ENCODE measurements around the gene ENTPD1. TPM values are rescaled to one million over a fixed set of nuclear protein-coding genes. Genes with fewer than 3 reads are reported as not detected.

Gene ENTPD1
- total and polyA plus RNA-seq, 9 of the 15 experiments (the other 6 are each of a cell fraction or from before 2014, with no cell fraction given) = 0.07 to 1.5 (median 0.37) TPM

GRCh38 chr10:95748349-95748748 lies 7.6 kb upstream of the ENTPD1 start:
- intact Hi-C loops (cut with micrococcal nuclease) = no loop called here
- H3K4me3 ChIP-seq = no peak overlapping the region
- H4K20me1 ChIP-seq (replicated peaks; ENCODE audit: control insufficient read depth, insufficient read depth, low read length) = no peaks in the 10 kb centered on the region
- peak; percentile 48; the same call in 1 of the 2 replicates for TF ChIP-seq TEAD4 (IDR thresholded peaks at IDR 0.05; ENCODE audit: low read length)
- TF ChIP-seq TEAD4 (CRISPR knock-in tag; IDR thresholded peaks at IDR 0.05; ENCODE audit: borderline replicate concordance) = no peak
- TF ChIP-seq CBFA2T3 (IDR thresholded peaks at IDR 0.05) = peak; percentile 50
- 0 out of 2 replicates have a peak, but pooled peaks have one; percentile 15 for TF ChIP-seq CBFA2T2 (conservative IDR thresholded peaks at IDR 0.05)
- TF ChIP-seq ZNF12 (CRISPR knock-in tag; IDR thresholded peaks at IDR 0.05) = no peak
- TF ChIP-seq ARID1B (IDR thresholded peaks at IDR 0.05) = peak; percentile 43; the same call in 1 of the 2 replicates
- TF ChIP-seq, protein P1, sequence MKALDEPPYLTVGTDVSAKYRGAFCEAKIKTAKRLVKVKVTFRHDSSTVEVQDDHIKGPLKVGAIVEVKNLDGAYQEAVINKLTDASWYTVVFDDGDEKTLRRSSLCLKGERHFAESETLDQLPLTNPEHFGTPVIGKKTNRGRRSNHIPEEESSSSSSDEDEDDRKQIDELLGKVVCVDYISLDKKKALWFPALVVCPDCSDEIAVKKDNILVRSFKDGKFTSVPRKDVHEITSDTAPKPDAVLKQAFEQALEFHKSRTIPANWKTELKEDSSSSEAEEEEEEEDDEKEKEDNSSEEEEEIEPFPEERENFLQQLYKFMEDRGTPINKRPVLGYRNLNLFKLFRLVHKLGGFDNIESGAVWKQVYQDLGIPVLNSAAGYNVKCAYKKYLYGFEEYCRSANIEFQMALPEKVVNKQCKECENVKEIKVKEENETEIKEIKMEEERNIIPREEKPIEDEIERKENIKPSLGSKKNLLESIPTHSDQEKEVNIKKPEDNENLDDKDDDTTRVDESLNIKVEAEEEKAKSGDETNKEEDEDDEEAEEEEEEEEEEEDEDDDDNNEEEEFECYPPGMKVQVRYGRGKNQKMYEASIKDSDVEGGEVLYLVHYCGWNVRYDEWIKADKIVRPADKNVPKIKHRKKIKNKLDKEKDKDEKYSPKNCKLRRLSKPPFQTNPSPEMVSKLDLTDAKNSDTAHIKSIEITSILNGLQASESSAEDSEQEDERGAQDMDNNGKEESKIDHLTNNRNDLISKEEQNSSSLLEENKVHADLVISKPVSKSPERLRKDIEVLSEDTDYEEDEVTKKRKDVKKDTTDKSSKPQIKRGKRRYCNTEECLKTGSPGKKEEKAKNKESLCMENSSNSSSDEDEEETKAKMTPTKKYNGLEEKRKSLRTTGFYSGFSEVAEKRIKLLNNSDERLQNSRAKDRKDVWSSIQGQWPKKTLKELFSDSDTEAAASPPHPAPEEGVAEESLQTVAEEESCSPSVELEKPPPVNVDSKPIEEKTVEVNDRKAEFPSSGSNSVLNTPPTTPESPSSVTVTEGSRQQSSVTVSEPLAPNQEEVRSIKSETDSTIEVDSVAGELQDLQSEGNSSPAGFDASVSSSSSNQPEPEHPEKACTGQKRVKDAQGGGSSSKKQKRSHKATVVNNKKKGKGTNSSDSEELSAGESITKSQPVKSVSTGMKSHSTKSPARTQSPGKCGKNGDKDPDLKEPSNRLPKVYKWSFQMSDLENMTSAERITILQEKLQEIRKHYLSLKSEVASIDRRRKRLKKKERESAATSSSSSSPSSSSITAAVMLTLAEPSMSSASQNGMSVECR (CRISPR knock-in tag; IDR thresholded peaks at IDR 0.05) = no peak
- TF ChIP-seq TCF7 (IDR thresholded peaks at IDR 0.05; ENCODE audit: borderline replicate concordance) = no peak
- TF ChIP-seq ZNF583 (CRISPR knock-in tag; IDR thresholded peaks at IDR 0.05) = no peak
- TF ChIP-seq VEZF1 (CRISPR knock-in tag; IDR thresholded peaks at IDR 0.05) = no peak
- peak; percentile 30; the same call in 1 of the 2 replicates for TF ChIP-seq TAL1 (IDR thresholded peaks at IDR 0.05)
- no peaks in the 10 kb centered on the region for H3K79me2 ChIP-seq (ENCODE audit: control insufficient read depth, insufficient read depth, low read length)
- H3K36me3 ChIP-seq (ENCODE audit: control insufficient read depth, insufficient read depth, low read length) = no peaks in the 10 kb centered on the region
- no peak for ATAC-seq
- H3K9ac ChIP-seq (ENCODE audit: insufficient read depth in 1 of 2, low read depth in 2 of 2, low read length in 2 of 2) = no peak overlapping the region
- H3K4me2 ChIP-seq (ENCODE audit: insufficient read depth, low read length) = no peak overlapping the region
- no peaks in the 10 kb centered on the region for H3K9me1 ChIP-seq (ENCODE audit: control insufficient read depth, insufficient read depth, low read length)
- no peaks in the 10 kb centered on the region for H3K27me3 ChIP-seq (ENCODE audit: control insufficient read depth in 2 of 2, insufficient read depth in 2 of 2, low read length in 2 of 2)
- in situ Hi-C loops (cut with MboI) = no loop called here
- no peak for FAIRE-seq
- BruUV-seq (replicated peaks) = no TSS peak
- DNase-seq (ENCODE audit: extremely low read depth in 1 of 4, low spot score in 3 of 4) = no peak
- POLR2A ChIA-PET = no interaction called here
- no peaks in the 10 kb centered on the region for H3K9me3 ChIP-seq (replicated peaks; ENCODE audit: control insufficient read depth, insufficient read depth, low read depth, low read length)
- H3K27ac ChIP-seq (ENCODE audit: extremely low read depth, low read depth, low read length) = no peak overlapping the region
- H3K4me1 ChIP-seq (replicated peaks in 1 of 2; ENCODE audit: control insufficient read depth in 2 of 2, insufficient read depth in 2 of 2, low read length in 2 of 2) = no peaks in the 10 kb centered on the region
- CTCF ChIA-PET (ENCODE audit: low intra/inter-chr PET ratio) = interaction anchor here (0.8 kb wide), 1 partner anchor 54 kb away, joined by 3 read pairs; no protein-coding TSS in a partner anchor
- H2AFZ ChIP-seq (ENCODE audit: low read depth, low read length) = no peak overlapping the region

All from K562 (cell line).